Measurements from ENCODE around the gene MPZL1.
A peak's percentile ranks its signal among the peaks of the same experiment; 100 is the strongest.
"Not testable (repeated sequence)": the region's sequence is repeated elsewhere in the genome, so short reads cannot be mapped to it uniquely, and the experiment has no call there.

MPZL1 gene

DNA sequence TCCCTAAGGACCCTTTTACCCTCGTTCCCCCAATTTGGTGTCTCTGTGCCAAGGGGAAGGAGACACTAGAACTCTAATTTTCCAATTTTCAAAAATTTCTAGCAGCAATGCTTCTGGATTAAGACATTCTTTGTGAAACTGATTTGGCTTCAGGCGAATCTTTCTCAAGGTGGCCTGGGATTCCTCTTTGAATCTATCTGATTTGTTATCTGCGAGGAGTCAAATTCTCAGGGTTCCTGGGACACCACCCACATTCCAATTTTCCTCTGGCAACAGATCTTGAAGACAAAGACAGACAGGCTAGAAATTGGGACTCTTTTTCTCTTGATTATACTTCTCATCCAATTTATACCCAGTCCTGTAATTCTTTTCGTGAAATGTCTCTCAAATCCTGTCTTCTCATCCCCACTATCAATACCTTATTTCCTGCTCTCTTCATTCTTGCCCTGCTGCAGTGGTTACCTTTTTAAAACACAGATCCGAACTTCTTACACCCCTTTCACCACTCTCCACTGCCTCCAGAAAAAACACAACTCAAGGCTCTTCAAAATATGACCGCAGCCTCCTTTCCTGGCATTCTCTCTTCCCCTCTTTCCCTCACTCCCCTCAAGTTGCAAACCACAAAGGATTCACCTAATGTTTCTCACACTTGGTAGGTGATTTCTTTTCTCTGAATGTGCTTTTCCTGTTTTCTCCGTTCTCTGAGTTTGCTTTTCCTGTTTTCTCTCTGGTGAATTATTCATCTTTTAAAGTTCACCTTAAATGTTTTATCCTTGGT lies 2.7 kb upstream of the MPZL1 start:
- H3K4me1 Mint-ChIP-seq (ENCODE audit: low read depth), result peaks cover 62% of the 10 kb centered on the region
- peak overlapping the region; percentile 35 for H3K4me3 Mint-ChIP-seq
- H3K27me3 Mint-ChIP-seq, result peaks cover 3% of the 10 kb centered on the region
- peaks cover 13% of the 10 kb centered on the region for H3K36me3 Mint-ChIP-seq (ENCODE audit: low read depth)
- DNase-seq, result no peak
- peak overlapping the region; percentile 1 for H3K27ac Mint-ChIP-seq
- no peaks in the 10 kb centered on the region for H3K9me3 Mint-ChIP-seq

DNA sequence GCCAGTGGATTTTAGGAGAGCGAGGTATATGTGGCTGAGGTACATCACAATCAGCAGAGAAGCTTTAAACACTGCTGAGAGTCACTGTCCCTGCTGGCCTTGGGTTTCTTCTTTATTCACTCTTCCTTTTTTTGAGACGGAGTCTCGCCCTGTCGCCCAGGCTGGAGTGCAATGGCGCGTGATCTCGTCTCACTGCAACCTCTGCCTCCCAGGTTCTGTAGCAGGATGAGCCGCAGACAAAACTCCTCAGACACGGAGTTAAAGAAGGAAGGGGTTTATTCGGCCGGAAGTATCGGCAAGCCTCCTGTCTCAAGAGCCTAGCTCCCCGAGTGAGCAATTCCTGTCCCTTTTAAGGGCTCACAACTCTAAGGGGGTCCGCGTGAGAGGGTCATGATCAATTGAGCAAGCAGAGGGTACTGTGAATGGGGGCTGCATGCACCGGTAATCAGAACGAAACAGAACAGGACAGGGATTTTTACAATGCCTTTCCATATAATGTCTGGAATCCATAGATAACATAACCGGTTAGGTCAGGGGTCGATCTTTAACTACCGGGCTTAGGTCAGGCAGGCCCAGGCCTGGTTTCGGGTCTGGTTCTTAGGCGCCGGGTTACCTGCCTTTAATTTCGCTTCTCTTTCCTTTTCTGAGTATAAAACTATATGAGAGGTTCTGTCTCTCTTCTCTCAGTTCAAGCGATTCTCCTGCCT lies 1.9 kb upstream of the MPZL1 start:
- H3K9me3 Mint-ChIP-seq, H3K27me3 Mint-ChIP-seq, DNase-seq: not testable (repeated sequence)
- H3K4me3 Mint-ChIP-seq, result peak overlapping the region; percentile 35
- peaks cover 61% of the 10 kb centered on the region for H3K4me1 Mint-ChIP-seq (ENCODE audit: low read depth)
- peak overlapping the region; percentile 1 for H3K27ac Mint-ChIP-seq
- peaks cover 11% of the 10 kb centered on the region for H3K36me3 Mint-ChIP-seq (ENCODE audit: low read depth)

DNA sequence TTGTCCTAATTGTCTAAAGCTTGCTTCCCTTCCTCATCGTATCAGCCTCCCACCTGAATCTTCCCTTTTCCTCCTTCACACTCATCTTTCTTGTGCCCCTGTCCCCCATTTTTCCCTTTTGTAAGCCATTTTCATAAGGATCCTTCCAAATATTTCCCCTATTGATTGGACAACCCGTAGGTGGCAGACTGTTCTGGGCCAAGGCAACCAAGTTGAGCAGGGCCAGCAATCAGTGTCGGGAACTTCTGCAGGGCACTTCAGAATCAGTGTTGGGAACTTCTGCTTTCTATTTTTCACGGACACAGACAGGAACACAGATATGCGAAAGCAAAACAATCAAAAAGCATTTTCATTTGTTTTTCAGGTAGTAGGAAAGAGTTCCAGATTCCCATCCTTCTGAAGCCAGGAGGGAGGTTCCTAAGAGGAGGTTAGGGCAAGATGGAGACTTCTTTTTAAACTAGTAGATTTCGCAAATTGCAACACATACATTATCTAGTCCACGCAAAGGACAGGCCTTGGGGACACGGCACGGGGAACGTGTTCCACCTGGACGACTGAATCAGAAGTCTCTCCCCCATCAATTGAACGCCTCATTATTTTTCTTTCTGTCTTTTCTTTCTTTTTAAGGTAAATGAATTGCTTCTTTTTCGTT lies 691 bp upstream of the MPZL1 start:
- Mint-ChIP-seq H3K36me3 (ENCODE audit: low read depth) (peaks cover 4% of the 10 kb centered on the region), H3K27me3 (no peaks in the 10 kb centered on the region), H3K9me3 (no peaks in the 10 kb centered on the region), H3K27ac (peak overlapping the region; percentile 91), H3K4me1 (ENCODE audit: low read depth) (peaks cover 58% of the 10 kb centered on the region), H3K4me3 (peak overlapping the region; percentile 87)
- DNase-seq, result no peak

DNA sequence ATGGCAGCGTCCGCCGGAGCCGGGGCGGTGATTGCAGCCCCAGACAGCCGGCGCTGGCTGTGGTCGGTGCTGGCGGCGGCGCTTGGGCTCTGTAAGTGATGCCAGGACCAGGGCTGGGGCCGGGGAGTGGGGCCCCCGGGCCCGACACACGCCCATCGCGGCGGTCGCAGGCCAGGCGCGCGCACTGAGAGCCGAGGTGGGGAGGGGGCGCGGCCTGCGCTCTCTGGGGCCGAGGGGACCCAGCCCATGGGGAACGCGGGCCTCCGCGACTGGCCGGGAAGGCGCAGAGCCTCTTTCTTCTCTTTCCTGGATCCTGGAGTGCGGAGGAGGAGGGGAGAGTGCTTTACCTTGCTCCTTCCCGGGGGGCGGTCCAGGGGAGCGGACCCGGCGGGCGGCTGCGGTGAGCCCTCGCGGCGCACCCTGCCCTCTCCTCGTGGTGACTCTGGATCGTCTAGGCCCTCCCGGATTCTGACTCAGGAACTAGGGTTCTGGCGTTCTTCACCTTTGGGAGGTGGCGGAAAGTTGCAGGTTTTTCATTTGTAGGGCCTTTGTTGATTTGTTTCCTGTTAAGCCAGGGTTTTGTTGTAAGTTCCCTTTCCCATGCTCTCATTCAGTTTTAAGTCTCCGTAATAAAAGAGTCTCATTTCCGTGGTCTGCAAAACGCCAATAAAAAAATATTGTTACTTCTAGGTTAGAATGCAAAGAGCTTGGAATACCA lies 529 bp downstream of the MPZL1 start:
- Mint-ChIP-seq H3K4me3 (peak overlapping the region; percentile 87), H3K27me3 (no peaks in the 10 kb centered on the region), H3K36me3 (ENCODE audit: low read depth) (peaks cover 5% of the 10 kb centered on the region), H3K9me3 (no peaks in the 10 kb centered on the region), H3K4me1 (ENCODE audit: low read depth) (peaks cover 53% of the 10 kb centered on the region), H3K27ac (peak overlapping the region; percentile 79)
- DNase-seq, result no peak

DNA sequence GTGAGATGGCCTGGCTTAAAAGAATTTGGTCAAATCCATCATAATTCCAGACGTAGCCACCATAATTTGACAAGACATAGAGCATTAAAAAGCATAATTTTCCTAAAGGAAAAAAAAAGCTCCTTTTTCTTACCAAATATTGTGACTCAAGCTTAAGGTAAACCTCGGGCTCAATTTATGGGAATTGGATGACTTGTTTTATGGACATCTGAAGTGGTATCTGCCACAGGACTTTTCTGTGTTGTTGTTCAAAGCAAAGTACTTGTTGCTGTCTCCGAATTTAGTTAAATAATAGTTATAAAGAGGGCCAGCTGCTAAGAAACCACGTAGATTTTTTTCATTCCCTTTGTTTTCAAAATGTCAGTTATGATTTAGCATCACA lies 1.1 kb downstream of the MPZL1 start:
- Mint-ChIP-seq H3K27ac (peak overlapping the region; percentile 79), H3K4me3 (peak overlapping the region; percentile 87), H3K4me1 (ENCODE audit: low read depth) (peaks cover 51% of the 10 kb centered on the region), H3K36me3 (ENCODE audit: low read depth) (peaks cover 8% of the 10 kb centered on the region), H3K27me3 (no peaks in the 10 kb centered on the region), H3K9me3 (no peaks in the 10 kb centered on the region)
- no peak for DNase-seq

DNA sequence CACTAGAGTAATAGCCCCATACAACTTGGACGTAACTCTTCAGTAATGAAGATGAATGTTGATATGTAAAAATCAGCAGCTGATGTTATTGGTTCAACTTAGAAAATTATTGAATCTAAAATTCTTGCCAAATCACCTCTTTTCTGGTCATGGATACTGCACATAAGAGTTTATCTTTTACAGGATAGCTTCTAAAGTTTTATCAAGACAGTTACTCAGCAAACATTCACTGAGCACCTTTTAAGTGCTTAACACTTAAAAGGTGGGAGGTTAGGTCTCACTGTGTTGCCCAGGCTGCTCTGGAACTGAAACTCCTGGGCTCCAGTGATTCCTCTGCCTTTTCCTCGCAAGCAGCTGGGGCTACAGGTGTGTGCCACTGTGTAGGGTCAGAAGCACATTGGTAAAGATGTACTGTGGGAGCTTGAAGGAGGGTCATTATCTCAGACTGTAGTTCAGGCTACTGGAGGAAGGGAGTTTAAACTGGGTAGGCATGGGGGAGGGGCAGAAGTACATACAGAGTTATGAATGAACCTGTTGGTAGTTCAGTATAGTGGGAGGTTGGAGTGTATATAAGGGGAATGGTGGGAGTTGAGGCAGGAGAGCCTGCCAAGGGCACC lies 2.0 kb downstream of the MPZL1 start:
- Mint-ChIP-seq H3K4me1 (ENCODE audit: low read depth) (peaks cover 51% of the 10 kb centered on the region), H3K27me3 (no peaks in the 10 kb centered on the region), H3K36me3 (ENCODE audit: low read depth) (peaks cover 8% of the 10 kb centered on the region), H3K27ac (no peak overlapping the region), H3K9me3 (no peaks in the 10 kb centered on the region), H3K4me3 (peak overlapping the region; percentile 87)
- no peak for DNase-seq

DNA sequence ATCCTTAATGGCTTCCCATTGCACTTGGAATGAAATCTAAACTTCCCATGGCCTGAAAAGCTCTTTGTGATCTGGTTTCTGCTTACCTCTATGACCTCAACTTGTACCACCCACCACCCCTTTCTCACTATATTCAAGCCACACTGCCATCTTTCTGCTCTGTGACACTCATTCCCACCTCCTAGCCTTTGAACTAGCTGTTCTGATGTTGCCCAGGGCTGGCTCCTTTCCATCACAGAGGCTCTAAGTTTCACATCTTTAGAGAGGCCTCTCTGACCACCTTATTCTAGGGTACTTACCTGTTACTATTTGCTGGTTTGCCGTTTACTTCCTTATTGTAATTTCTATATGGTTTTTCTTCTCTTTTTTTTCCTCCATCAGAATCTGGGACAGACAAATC lies 4.2 kb downstream of the MPZL1 start:
- Mint-ChIP-seq H3K4me1 (ENCODE audit: low read depth) (peaks cover 32% of the 10 kb centered on the region), H3K9me3 (no peaks in the 10 kb centered on the region), H3K4me3 (no peak overlapping the region), H3K27ac (no peak overlapping the region), H3K27me3 (no peaks in the 10 kb centered on the region), H3K36me3 (ENCODE audit: low read depth) (peaks cover 18% of the 10 kb centered on the region)
- no peak for DNase-seq

DNA sequence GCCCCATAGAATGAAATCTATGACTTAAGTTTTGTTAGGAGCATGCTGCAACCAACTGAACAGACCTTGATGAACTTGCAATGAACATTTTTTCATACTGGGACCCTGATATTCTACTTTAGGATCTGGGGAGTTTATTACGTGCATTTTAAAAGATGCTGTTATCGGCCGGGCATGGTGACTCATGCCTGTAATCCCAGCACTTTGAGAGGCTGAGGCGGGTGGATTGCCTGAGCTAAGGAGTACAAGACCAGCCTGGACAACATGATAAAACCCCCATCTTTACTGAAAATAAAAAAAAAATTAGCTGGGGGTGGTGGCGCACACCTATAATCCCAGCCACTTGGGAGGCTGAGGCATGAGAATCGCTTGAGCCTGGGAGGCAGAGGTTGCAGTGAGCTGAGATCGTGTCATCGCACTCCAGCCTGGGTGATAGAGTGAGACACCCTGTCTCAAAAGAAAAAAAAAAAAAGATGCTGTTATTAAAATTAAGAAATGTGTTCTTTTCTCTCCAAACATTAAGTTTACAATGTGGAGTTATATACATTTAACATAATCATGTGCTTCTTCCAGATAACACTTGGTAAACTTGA lies 7.1 kb downstream of the MPZL1 start:
- peaks cover 12% of the 10 kb centered on the region for H3K4me1 Mint-ChIP-seq (ENCODE audit: low read depth)
- H3K4me3 Mint-ChIP-seq, result no peak overlapping the region
- peaks cover 18% of the 10 kb centered on the region for H3K36me3 Mint-ChIP-seq (ENCODE audit: low read depth)
- no peaks in the 10 kb centered on the region for H3K9me3 Mint-ChIP-seq
- no peak overlapping the region for H3K27ac Mint-ChIP-seq
- H3K27me3 Mint-ChIP-seq, result no peaks in the 10 kb centered on the region
- no peak for DNase-seq

DNA sequence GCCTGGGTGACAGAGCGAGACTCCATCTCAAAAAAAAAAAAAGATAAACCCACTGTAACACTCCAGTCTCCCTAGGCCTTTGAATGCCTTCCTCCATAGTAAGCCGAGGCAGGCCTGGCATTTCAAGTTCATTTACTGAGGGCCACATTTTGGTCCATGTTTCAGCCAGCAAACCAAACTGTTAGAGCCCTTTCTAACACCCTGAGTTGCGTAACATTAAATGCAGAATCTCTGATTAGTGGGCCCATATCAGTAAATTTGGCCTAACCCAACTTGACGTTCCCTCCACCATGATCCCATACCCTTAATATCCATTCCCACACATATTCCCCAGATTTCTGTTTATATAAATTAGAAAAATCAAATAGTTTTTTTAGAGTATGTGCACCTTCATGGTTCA lies 12.4 kb downstream of the MPZL1 start:
- H3K27me3 Mint-ChIP-seq, result no peaks in the 10 kb centered on the region
- no peak for DNase-seq
- no peaks in the 10 kb centered on the region for H3K9me3 Mint-ChIP-seq
- H3K4me1 Mint-ChIP-seq (ENCODE audit: low read depth), result no peaks in the 10 kb centered on the region
- H3K36me3 Mint-ChIP-seq (ENCODE audit: low read depth), result peaks cover 14% of the 10 kb centered on the region
- H3K4me3 Mint-ChIP-seq, result no peak overlapping the region
- H3K27ac Mint-ChIP-seq, result no peak overlapping the region

DNA sequence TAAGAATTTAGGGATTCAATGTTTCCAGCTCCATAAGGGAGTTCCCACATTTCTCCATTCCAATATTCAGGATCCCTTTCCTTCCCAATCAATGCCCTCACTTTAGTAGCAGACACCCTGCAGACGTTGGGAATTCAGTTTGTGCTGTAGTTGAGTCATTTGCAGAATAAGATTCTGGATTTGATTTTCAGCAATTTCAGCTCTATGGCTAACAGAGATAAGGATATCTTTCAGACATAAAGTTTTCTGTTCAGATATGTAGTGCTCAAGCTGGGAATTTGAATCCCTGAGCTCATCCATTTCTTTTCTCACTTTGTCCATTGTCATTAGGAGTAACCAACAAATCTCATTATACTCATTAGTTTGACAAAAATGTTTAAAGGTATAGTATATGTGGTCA lies 13.1 kb downstream of the MPZL1 start:
- no peak overlapping the region for H3K27ac Mint-ChIP-seq
- H3K4me1 Mint-ChIP-seq (ENCODE audit: low read depth), result no peaks in the 10 kb centered on the region
- H3K4me3 Mint-ChIP-seq, result no peak overlapping the region
- H3K36me3 Mint-ChIP-seq (ENCODE audit: low read depth), result peaks cover 14% of the 10 kb centered on the region
- no peaks in the 10 kb centered on the region for H3K9me3 Mint-ChIP-seq
- no peak for DNase-seq
- H3K27me3 Mint-ChIP-seq, result no peaks in the 10 kb centered on the region

DNA sequence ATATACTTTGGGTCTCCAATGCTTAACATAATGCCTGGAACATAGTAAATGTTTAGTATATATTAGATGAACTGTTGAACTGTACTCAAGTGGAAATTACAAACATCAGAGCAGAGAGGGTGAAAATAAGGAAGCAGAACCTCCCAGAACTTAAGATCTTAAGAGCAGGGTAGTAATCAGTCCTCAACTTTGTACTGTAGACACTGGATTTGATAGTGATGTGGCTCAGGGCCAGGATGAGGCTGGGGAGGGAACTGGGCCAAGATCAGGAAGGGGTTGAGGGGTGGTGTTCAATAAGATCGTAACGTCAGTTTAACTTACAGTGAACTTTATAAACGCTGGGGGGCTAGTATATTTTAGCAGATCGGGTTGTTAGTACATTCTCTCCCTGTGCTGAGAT lies 15.4 kb downstream of the MPZL1 start:
- H3K4me1 Mint-ChIP-seq (ENCODE audit: low read depth), result no peaks in the 10 kb centered on the region

DNA sequence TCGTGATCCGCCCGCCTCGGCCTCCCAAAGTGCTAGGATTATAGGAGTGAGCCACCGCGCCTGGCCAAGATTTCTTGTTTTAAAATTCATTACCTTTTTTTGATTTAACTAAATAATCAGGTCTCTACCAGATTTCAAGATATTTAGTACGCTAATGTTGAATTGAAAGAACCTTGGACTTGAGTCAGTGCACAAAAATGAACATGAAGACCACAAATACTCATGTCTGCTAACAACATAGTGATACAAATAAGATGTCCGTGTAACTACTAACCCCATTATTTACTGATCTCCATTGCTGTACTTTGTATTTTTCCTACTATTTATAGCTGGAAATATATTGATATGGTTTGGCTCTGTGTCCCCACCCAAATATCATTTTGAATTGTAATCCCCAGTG lies 16.4 kb downstream of the MPZL1 start:
- H3K4me3 Mint-ChIP-seq, result no peak overlapping the region
- H3K27ac Mint-ChIP-seq, result no peak overlapping the region
- peaks cover under 1% of the 10 kb centered on the region for H3K36me3 Mint-ChIP-seq (ENCODE audit: low read depth)
- H3K27me3 Mint-ChIP-seq, result no peaks in the 10 kb centered on the region
- H3K9me3 Mint-ChIP-seq, result no peaks in the 10 kb centered on the region
- peaks cover 4% of the 10 kb centered on the region for H3K4me1 Mint-ChIP-seq (ENCODE audit: low read depth)
- no peak for DNase-seq

More for the DNA sequence above, 15.4 kb downstream of the MPZL1 start:
- no peak for DNase-seq
- Mint-ChIP-seq H3K36me3 (ENCODE audit: low read depth) (peaks cover 4% of the 10 kb centered on the region), H3K9me3 (no peaks in the 10 kb centered on the region), H3K27me3 (no peaks in the 10 kb centered on the region), H3K27ac (no peak overlapping the region), H3K4me3 (no peak overlapping the region)

DNA sequence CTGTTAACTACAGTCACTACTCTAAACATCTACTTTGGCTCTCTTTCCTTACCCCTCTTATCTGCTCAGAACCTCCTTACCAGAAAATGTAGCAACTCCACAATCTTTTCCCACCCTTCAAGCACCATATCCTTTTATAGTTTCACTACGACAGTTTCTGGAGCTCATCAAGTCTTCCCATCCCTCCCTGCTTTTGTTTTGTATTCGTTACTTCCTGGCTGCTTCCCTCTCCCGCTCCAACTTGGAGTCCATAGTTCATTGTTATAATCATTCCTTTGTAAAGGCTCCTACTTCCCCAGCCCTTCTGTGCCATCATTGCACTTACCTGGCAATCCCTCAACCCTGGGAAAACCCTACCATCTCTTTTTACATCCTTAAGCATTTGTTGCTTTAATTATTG lies 18.0 kb downstream of the MPZL1 start:
- Mint-ChIP-seq H3K36me3 (ENCODE audit: low read depth) (no peaks in the 10 kb centered on the region), H3K4me3 (no peak overlapping the region), H3K4me1 (ENCODE audit: low read depth) (peaks cover 12% of the 10 kb centered on the region), H3K9me3 (no peaks in the 10 kb centered on the region), H3K27ac (no peak overlapping the region), H3K27me3 (no peaks in the 10 kb centered on the region)
- no peak for DNase-seq

DNA sequence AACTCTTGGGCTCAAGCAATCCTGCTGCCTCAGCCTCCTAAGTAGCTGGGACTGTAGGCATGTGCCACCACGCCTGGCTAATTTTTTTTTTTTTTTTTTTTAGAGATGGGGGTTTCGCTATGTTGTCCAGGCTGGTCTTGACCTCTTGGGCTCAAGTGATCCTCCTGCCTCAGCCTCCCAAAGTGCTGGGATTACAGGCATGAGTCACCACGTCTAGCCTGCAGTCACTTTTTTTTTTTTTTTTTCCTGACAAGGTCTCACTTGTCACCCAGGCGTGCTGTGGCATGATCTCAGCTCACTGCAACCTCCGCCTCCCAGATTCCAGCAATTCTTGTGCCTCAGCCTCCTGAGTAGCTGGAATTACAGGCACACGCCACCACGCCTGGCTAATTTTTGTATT lies 19.3 kb downstream of the MPZL1 start:
- peaks cover 14% of the 10 kb centered on the region for H3K4me1 Mint-ChIP-seq (ENCODE audit: low read depth)
- H3K27ac Mint-ChIP-seq; H3K9me3 Mint-ChIP-seq; H3K36me3 Mint-ChIP-seq (ENCODE audit: low read depth); DNase-seq; H3K4me3 Mint-ChIP-seq; H3K27me3 Mint-ChIP-seq: not testable (repeated sequence)

Data from activated T-cell treated with anti-CD3 and anti-CD28 coated beads, Interleukin-2, amount 50 U/mL, for 24 hours (primary cell).